Right kidney (tissue), 9 donors: ENCODE results near the gene IPO13.
A peak's percentile ranks its signal among the peaks of the same experiment; 100 is the strongest.

Experiments used
- DNase-seq: peaks from one replicate; pipeline ENCODE4 v3.0.0-alpha.2; 2016
- long read RNA-seq, 8 donors: transcript quantifications; one replicate each; lab custom pipeline, GENCODE V29; 2026

IPO13 gene
- long read RNA-seq, donor 1, transcript IPO13-202 (20 exons, 3,894 nt): major isoform, 5 of 15 reads
- long read RNA-seq, donor 1, partial matches to known transcripts: 7 of 15 reads
- long read RNA-seq, donor 1, other reads (novel, unspliced or antisense): 0 of 15 reads
- long read RNA-seq, donor 2: 0 reads
- long read RNA-seq, donor 3, partial matches to known transcripts: 5 of 6 reads
- long read RNA-seq, donor 3, other reads (novel, unspliced or antisense): 0 of 6 reads
- long read RNA-seq, donor 4, partial matches to known transcripts: 0 of 3 reads
- long read RNA-seq, donor 4, other reads (novel, unspliced or antisense): 0 of 3 reads
- long read RNA-seq, donor 5, partial matches to known transcripts: 0 of 3 reads
- long read RNA-seq, donor 5, other reads (novel, unspliced or antisense): 0 of 3 reads
- long read RNA-seq, donor 6, partial matches to known transcripts: 17 of 21 reads
- long read RNA-seq, donor 6, other reads (novel, unspliced or antisense): 0 of 21 reads
- long read RNA-seq, donor 7, partial matches to known transcripts: 27 of 31 reads
- long read RNA-seq, donor 7, other reads (novel, unspliced or antisense): 0 of 31 reads
- long read RNA-seq, donor 8, transcript IPO13-202 (20 exons, 3,894 nt): major isoform, 5 of 19 reads
- long read RNA-seq, donor 8, partial matches to known transcripts: 11 of 19 reads
- long read RNA-seq, donor 8, other reads (novel, unspliced or antisense): 0 of 19 reads

GRCh38 chr1:43946236-43947060 lies at the start of gene IPO13:
IPO13 (plus strand) TSS chr1:43946950; CDS start chr1:43947601, 651 bp downstream.
- DNase-seq: peak; percentile 100

GRCh38 chr1:43898981-43899380 lies 47.8 kb upstream of the IPO13 start:
- no peak for DNase-seq

- DNase-seq: no peak
Measured at GRCh38 chr1:43900386-43900785, 46.4 kb upstream of the IPO13 start.

- DNase-seq: no peak
Measured at GRCh38 chr1:43901196-43901961, 45.4 kb upstream of the IPO13 start.

GRCh38 chr1:43902058-43902831 lies 44.5 kb upstream of the IPO13 start:
- DNase-seq: no peak

GRCh38 chr1:43904660-43905551 lies 41.8 kb upstream of the IPO13 start:
- DNase-seq: no peak

GRCh38 chr1:43908226-43908625 lies 38.5 kb upstream of the IPO13 start:
- DNase-seq: no peak

GRCh38 chr1:43908858-43909257 lies 37.9 kb upstream of the IPO13 start:
- no peak for DNase-seq

- no peak for DNase-seq
Measured at GRCh38 chr1:43910343-43910742, 36.4 kb upstream of the IPO13 start.

GRCh38 chr1:43912607-43913006 lies 34.1 kb upstream of the IPO13 start:
- DNase-seq: no peak

- DNase-seq: no peak
Measured at GRCh38 chr1:43913051-43913501, 33.7 kb upstream of the IPO13 start.

- DNase-seq: no peak
Measured at GRCh38 chr1:43913666-43914360, 32.9 kb upstream of the IPO13 start.

- no peak for DNase-seq
Measured at GRCh38 chr1:43914576-43915525, 31.9 kb upstream of the IPO13 start.

- no peak for DNase-seq
Measured at GRCh38 chr1:43919906-43920305, 26.8 kb upstream of the IPO13 start.

- DNase-seq: no peak
Measured at GRCh38 chr1:43921022-43921421, 25.7 kb upstream of the IPO13 start.

- DNase-seq: no peak
Measured at GRCh38 chr1:43924516-43924915, 22.2 kb upstream of the IPO13 start.

- DNase-seq: no peak
Measured at GRCh38 chr1:43925846-43926245, 20.9 kb upstream of the IPO13 start.
